ENCODE results near the gene SEPHS1.
"Not testable (repeated sequence)": the region's sequence is repeated elsewhere in the genome, so short reads cannot be mapped to it uniquely, and the experiment has no call there.

SEPHS1 gene

DNA sequence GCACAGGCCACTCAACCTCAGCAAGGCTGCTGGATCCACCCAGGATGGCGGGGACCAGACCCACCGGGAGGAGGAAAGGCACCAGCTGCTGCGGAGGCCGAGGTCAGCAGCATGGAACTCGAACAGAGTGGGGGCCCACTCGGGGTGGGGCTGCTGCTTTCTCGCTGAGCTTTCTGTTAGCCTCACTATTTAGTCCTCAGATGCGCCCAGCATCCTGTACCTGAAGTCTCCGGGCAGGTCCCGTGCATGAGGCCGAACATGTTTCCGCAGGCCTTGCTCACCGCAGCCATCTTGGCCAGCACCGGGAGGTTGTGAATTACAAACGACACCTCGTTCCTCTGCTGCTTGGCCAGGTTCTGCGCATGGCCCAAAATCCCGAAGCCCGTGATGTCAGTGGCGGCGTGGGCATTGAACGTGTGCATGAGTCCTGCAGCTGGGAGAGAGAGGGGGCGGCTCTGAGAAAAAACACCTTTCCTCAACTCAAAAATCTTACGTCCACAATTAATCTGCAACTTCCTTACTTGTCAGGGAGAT is 25.4 kb downstream of the SEPHS1 start:
- no peak for DNase-seq

DNA sequence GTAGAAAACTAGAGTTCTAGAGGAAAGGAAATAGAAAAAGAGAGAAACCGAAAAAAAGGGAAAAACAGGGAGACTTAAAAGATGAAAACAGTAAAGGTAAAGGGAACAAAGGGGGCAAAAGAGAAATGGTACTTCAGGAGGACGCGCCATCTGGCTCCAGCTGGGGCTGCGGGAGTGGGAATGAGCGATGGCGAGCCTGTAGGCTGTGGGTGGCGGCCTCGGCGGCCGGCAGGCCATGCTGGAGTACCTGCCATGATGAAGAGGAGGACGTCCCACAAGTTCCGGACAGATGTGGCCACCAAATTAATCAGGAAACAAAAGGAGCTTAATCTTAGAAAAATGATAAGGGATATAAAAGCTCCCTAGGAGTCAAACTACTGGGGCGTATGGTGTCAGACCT is 26.5 kb downstream of the SEPHS1 start:
- DNase-seq = no peak

DNA sequence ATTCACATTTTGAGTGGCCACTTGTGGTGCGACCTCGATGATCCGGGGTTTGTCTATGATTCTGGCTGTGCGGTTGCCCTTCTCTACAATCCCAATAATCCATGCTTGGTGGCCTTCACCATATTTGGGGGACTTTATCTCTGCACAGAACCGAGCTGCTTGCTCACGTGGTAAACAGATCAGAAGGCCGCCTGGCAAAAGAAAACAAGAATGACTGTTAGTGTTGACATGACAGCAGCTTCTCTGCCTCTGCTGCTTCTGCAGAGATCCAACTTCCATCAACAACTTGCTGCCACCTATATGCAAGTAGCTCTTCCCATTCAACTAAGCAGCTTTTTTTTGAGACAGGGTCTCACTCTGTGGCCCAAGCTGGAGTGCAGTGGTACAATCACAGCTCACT is 28.9 kb downstream of the SEPHS1 start:
- no peak for DNase-seq

DNA sequence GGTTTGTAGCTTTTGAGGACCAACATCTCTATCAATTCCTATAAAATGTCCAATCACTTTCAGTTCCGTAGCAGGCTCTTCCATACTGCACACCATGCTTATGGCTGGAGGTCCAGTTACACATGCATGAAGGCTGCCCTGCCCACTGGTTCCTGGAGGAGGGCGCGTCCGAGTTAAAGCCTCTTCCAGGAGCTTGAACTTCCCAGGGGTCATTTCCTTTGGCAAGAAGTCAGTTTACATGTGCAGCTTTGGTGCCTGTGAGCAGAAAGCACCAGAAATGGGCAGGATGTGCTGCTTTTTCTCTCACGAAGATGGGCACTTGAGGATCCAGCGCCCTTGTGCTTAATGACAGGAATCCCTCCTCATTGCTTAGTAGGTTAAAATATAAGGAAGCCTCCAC is 30.6 kb downstream of the SEPHS1 start:
- no peak for DNase-seq

DNA sequence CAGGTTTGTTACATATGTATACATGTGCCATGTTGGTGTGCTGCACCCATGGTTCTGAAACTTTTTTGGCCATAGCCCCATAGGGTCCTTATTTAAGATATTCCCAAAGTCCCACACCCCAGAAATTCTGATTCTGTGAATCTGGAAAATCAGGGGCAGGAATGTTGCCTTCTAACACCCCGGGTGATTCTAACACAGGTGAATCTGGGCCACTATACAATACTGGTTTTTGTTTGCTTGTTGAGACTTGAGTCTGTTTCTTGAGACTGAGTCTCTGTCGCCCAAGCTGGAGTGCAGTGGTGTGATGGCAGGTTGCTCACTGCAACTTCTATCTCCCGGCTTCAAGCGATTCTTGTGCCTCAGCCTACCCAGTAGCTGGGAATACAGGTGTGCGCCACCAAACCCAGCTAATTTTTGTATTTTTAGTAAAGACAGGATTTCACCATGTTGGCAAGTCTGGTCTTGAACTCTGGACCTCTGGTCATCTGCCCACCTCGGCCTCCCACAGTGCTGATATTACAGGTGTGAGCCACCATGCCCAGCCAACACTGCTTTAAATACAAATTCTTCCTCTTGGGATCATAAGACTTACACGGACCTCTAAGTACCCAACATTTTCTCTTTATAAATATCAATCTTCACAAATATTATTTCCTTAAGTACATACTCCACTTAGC is 31.3 kb downstream of the SEPHS1 start:
- no peak for DNase-seq

DNA sequence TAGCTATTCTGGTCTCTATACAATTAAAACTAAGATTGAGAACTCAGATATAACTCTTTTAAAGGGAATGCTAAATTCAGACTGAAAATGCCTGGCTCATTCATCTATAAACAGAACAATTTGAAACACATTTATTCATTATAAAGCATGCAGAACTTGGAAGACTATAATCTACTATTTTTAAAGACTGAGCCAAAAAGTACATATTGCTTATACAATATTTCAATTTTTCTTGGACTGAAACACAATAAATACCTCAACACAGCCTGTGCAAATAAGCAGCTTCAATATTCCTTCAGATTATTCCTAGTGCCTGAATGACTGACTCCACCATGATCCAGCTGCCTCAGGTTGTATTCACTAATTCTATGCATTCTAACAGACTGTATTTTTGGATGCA is 32.7 kb downstream of the SEPHS1 start:
- DNase-seq = no peak

DNA sequence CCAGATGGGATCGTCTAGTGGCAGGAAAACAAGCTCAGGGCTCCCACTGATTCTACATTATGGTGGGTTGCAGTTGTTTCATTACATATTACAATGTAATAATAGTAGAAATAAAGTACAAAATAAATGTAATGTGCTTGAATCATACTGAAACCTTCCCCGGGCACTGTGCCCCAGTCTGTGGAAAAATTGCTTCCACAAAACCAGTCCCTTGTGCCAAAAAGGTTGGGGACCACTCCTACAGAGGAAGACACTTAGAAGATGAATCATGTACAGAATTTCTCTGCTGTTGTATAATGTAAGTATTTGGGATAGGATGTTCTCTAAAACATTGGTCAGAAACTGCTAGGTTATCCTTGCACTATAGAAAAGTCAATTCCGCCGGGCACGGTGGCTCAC is 36.9 kb downstream of the SEPHS1 start:
- no peak for DNase-seq

DNA sequence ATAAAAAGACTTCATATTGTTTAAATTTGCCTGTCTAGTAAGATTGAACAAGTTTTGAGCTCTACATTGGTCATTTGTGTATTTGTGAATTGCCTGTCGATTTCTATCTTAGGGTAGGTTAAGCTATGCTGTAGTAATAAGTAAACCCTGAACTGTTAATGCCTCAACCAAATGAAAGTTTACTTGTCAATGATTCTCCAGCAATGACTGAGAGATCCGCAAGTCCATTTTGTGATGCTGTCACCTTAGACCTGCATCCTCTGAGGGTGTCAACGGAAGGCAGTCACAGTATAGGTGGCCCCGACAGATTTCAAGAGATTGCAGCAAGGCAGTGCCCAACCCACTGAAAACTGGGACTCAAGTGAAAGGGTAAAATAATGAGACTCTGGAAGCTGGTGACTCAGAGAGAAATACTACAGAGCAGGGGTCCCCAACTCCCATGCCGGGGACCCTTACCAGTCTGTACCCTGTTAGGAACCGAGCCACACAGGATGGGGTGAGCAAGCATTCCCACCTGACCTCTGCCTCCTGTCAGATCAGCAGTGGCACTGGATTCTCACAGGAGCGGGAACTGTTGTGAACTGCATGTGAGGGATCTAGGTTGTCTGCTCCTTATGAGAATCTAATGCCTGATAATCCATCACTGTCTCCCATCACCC is 37.4 kb downstream of the SEPHS1 start:
- no peak for DNase-seq

DNA sequence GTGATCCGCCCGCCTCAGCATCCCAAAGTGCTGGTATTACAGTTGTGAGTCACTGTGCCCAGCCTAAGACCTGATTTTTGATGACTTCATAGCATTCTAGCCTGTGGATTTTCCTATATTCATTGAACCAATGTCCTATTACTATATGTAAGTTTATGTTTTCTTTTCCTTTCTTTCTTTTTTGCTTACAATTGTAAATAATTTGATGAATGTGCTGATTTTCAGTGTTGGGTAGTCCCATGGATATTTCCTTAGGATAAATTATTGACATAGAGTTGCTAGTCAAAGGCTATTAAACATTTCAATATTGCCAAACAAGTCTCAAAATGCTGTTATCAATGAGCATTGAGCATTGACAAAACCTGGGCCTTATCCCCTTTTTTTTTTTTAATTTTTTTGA is 38.3 kb downstream of the SEPHS1 start:
- no peak for DNase-seq

DNA sequence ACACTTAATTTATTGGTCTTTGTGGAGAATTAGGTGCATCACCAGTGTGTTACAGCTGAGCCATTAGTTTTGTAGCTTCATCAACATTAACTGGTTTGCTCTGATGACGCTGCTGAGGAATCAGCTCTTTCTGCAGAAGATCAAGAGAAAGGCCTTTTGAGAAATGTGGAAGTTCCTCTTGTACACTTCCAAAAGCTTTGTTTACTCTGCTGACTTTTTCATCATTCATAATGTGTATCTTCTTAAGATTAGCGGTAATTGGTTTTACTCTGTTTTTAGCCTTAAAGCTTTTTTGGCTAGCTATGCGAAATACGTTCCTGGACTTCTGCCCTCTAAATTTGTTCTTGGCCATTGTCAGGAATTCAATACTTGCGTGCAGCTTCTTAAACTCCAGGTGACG is 40.0 kb downstream of the SEPHS1 start:
- DNase-seq = no peak

DNA sequence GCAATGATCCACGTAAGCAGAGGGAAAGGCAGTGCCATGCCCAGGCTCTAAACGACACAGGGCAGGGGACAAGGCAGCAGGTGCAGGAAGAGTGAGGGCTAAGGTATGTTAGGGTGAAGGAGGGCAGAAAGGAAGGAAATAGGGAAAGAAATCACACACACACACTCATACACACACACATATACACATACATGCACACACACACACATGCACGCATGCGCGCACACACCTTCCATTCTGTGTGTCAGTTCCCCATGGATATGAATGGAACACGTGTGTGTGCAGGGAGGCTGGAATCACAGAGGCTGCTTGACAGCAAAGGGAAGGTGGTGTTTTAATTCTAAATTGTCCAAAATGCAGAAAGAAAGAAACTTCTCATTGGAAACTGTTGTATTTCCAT is 42.0 kb downstream of the SEPHS1 start:
- DNase-seq = no peak

DNA sequence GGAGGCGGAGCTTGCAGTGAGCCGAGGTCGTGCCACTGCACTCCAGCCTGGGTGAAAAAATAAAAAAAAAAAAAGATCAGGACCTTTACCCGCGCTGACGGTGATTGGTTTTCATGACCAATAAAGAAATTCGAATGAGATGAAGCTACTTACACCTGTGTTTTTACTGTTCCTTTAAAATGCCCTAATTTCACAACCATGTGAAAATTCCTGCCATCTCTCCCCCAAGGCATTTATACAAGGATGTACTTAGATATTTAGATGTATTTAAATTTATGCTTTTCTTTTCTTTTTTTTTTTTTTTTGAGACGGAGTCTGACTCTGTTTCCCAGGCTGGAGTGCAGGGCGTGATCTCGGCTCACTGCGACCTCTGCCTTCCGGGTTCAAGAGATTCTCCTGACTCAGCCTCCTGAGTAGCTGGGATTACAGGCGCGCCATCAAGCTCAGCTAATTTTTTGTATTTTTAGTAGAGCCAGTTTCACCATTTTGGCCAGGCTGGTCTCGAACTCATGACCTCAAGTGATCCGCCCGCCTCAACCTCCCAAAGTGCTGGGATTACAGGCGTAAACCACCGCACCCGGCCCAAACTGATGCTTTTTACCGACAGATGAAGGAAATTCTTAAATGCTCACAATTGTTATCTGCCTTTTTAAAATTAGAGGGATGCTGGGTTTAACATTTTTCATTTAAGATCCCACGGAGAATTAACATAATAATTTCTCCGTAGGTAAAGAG is 45.1 kb downstream of the SEPHS1 start:
- DNase-seq = no peak

DNA sequence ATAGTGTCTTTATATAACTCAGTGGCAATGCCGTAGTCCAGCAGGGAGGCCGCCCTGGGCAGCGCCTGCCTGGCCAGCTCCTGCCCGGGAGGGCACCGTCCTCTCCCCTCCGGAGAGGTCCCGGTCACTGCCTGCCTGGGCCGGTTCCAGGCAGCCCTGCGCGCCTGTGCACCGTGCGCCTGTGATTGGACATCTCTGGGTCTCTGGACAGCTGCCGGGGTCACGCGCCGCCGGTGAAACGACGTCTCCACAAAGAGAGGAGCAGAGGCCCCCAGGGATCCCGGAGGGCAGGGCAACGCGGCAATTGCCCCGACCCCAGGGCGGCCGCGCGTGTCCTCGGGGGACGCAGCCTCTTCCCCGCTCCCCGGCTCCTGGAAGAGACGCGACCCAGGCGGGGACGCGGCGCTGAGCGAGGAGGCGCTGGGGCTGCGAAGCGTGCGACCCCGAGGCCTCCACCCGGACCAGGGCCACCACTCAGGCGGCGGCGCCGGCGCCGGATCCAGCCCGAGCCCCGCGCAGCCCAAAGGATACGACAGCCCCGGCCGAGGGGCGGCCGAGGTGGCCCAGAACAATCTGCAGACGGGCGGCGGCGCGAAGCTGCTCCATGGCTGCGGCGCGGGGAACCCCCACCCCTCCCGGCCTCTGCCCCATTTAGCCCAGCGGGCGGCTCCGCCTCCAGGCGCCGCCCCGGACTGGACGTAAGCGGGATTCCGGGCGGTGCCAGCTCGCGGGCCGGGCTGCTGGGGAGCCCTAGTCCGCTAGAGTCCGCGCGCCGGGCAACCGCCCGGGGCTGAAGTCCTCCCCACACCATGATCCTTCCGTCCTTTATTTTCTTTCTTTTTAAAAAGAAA is 48.4 kb downstream of the SEPHS1 start, which contains the start of gene PHYH:
PHYH (minus strand) TSS at position 628 of the 851 bp plus-strand sequence; CDS start at position 606, 22 bp downstream.
- DNase-seq = peak; percentile 68

DNA sequence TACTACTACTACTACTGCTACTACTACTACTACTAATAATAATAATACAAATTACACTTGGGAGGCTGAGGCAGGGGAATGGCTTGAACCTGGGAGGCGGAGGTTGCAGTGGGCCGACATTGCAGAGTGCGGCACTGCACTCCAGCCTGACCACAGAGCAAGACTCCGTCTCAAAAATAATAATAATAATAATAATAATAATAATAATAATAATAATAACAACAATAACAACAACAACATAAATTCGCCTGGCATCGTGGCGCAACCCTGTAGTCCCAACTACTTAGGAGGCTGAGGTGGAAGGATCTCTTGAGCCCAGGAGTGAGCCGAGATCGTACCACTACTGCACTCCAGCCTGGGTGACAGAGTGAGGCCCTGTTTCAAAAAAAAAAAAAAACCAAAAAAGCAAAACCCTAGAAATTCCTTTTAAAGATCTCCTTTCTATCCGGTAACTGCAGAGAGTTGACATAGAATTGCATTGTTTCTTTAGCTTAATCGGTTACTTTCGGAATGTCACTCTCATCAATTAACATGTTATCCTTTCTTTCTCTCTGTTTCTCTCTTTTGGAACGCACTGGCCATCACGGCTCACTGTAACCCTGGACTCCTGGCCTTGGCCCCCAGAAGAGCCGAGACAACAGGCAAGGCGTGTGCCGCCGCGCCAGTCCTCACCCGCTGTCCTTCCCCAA is 49.2 kb downstream of the SEPHS1 start:
- no peak for DNase-seq

DNA sequence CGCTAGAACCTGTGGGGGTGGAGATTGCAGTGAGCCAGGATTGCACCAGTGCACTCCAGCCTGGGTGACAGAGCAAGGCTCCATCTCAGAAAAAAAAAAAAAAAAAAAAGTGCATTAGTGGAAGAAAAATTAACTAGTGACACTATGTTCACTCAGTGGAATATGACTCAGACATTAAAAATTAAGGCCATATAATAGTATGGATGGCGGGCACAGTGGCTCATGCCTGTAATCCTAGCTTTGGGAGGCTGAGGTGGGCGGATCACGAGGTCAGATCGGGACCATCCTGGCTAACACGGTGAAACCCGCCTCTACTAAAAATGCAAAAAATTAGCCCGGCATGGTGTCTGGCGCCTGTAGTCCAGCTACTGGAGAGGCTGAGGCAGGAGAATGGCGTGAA is 51.6 kb downstream of the SEPHS1 start:
- no peak for DNase-seq

DNA sequence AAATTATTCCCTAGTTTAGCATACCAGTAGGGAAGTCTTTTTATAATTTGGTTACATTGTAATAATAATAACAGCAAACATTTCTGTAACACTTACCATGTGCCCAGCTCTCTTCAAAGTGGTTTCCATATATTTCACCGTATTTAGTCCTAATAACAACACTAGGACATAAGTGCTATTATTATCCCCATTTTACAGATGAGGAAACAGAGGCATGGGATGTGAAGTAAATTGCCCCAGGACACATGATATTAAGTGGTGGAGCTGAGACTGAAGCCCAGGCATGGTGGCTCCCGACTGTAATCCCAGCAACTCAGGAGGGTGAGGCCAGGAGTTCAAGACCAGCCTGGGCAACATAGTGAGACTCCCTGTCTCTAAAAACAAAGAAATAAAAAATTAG is 53.3 kb downstream of the SEPHS1 start:
- DNase-seq = no peak

DNA sequence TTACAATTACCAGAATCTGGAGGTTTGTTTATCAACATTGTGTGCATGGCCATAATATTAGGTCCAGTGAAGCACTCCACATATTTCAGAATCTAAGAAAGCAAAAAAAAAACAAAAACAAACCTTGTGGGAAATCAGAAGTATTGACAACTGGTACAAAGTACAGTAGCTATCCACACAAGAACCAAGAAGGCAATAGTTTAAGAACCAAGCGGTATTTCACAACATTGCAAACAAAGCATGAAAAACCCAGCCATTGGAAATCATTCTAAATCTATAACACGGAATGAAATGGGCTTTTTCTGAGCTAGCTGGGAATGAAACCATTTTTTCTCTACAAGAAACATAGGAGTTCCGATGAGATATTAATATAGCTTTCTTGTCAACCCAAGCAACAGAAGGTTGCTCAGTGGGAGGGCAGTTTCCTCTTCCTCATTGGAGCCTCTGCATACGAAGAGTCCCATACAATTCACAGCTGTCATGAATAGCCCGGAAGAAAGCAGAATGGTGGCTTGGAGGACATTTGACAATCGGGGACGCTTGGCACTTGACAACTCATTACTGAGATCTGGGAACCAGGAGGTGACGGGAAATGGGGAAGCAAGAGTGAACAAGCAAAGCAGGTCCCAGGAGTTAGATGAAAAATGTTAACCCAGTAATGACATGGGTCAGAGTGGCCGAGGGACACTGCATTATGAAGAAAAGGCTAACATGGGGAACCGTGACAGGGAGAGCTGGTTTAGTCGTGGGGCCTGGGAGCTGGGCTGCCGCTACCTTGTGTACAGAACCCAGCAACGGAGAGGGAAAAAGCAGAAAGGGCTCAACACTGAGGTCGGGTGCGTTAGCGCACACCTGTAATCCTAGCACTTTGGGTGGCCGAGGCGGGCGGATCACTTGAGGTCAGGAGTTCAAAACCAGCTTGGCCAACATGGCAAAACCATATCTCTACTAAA is 56.0 kb downstream of the SEPHS1 start:
- DNase-seq = no peak

DNA sequence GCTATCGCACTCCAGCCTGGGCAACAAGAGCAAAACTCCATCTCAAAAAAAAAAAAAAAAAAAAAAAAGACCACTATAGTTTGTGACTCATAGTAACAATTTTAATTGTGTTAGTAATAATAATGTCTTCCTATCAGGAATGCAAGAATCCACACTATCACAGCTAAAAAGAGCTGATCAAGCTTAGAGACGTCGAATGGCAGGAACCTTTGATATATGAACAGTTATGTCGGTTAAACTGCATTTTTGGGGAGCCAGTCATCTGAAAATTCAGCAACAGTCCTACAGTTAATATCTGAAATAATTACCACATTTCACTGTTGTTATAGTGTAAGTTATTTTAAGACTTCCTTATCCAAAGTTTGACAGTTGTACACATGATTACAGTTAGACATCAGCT is 57.0 kb downstream of the SEPHS1 start:
- DNase-seq = no peak

DNA sequence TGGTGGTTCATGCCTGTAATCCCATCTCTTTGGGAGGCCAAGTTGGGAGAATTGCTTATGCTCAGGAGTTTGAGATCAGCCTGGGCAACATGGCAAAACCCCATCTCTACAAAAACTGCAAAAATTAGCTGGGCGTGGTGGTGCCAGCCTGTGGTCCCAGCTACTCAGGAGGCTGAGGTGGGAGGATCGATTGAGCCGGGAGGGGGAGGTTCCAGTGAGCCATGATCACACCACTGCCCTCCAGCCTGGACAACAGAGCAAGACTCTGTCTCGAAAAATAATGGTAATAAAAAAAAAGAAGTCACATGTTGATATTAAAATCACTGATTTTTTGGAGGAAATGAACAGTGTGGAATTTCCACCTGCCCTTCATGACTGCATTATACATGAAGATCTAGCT is 64.0 kb downstream of the SEPHS1 start:
- no peak for DNase-seq

DNA sequence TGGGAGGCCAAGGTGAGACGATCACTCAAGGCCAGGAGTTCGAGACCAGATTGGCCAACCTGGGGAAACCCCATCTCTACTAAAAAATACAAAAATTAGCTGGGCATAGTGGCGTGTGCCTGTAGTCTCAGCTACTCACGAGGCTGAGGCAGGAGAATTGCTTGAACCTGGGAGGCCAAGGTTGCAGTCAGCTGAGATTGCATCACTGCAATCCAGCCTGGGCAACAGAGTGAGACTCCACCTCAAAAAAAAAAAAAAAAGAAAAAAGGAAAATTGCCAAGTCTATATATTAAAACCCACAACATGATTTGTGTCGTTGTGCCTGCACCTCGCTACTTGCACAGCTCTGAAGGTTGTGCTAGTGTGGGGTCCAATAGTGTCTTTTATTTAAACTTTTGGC is 65.7 kb downstream of the SEPHS1 start:
- not testable (repeated sequence) for DNase-seq

DNA sequence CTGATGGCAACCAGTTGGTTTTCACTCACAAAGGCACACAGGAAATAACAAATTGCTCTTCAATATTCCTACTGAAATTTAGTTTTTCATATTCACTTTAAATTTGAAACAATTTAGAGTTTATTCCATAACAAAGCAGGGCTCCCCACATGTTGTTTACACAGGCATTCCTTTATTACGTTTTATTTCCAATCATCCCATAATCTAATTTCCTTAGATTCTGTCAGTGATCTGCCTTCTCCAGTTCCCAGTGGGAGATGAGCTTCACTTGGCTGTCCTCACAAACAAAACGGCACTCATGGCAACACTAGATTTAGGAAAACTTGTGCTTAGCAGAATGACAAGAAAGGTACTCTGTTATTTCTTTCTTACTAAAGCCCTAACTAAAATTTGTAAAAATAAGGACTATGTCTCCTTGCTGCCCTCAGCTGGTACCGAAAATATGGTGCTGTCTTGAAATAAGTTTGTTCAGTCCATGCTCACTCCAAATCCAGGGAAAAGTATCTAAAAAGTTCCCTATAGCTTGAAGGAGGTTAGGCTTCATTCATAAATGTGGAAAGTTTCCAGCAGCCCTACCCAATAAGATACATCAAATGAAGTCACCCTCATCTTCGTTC is 71.2 kb downstream of the SEPHS1 start:
- no peak for DNase-seq

Data from stimulated activated CD4-positive, alpha-beta T cell treated with anti-CD3 and anti-CD28 coated beads, Interleukin-1b, Interleukin-23, amount 100 ng/mL, for 48 hours (primary cell).